Mucosa of stomach (tissue), 1 donor: ENCODE results near the gene CD52.

Experiments
- H3K27me3 ChIP-seq: one replicate; pipeline ENCODE4 v1.7.0; 2013; ENCODE audit warnings: mild to moderate bottlenecking, low read length; ENCODE audit not compliant: control insufficient read depth, insufficient read depth
- H3K36me3 ChIP-seq: one replicate; pipeline ENCODE4 v1.7.0; 2013; ENCODE audit warnings: low read length; ENCODE audit not compliant: control insufficient read depth, insufficient read depth
- H3K4me1 ChIP-seq: one replicate; pipeline ENCODE4 v1.7.0; 2013; ENCODE audit warnings: mild to moderate bottlenecking, low read length; ENCODE audit not compliant: control insufficient read depth, insufficient read depth
- H3K4me3 ChIP-seq: one replicate; pipeline ENCODE4 v1.7.0; 2013; ENCODE audit warnings: low read length
- H3K9ac ChIP-seq: one replicate; pipeline ENCODE4 v1.7.0; 2013; ENCODE audit warnings: mild to moderate bottlenecking, low read length, moderate library complexity
- H3K9me3 ChIP-seq: one replicate; pipeline ENCODE4 v1.7.0; 2013; ENCODE audit warnings: mild to moderate bottlenecking, low read length, moderate library complexity; ENCODE audit not compliant: control insufficient read depth
- donor health status: Pancreatic carcinoma.

CD52 gene

DNA sequence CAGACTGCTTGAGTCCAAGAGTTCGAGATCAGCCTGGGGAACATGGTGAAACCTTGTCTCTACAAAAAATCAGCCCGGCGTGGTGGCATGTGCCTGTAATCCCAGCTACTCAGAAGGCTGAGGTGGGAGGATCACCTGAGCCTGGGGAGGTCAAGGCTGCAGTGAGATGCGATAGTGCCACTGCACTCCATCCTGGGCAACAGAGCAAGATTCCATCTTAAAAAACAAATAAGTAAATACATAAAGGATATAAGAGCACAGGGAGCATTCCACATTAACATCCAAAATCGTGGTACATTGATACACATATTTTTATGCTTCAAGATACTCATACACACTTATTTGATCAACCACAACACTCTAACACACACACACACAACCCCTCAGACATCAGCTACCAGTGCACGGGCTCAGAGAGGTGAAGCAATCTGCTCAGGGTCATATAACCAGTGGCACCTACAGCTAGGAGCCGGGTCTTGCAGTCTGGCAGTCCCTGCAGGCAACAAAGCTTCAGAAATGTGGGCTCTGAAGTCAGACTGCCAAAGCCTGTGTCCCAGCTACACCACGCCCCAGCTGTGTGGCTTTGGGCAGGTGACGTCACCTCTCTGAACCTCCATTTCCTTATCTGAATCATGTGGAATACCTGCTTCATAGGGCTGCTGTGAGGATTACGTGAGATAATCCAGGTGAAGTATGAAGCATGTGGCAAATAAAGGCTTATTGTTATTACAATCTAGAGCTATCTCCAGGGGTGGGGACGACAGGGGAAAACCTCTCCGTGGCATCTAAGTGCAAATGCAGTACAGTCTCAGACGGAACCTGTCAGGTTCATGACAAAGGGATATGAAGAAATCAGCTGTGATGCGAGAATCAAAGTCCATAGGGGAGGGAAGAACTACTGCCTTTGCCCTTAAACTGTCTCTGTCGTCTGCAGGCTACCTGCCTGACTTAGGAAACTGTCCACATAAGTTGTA is 40.9 kb downstream of the CD52 start:
- Histone ChIP-seq H3K9ac (no peak overlapping the region), H3K36me3 (no peaks in the 10 kb centered on the region), H3K27me3 (peaks cover 34% of the 10 kb centered on the region), H3K9me3 (no peaks in the 10 kb centered on the region), H3K4me1 (peaks cover 69% of the 10 kb centered on the region), H3K4me3 (no peak overlapping the region)

GRCh38 chr1:26359981-26360806 is 42.4 kb downstream of the CD52 start:
- no peak overlapping the region for H3K4me3 ChIP-seq
- H3K27me3 ChIP-seq: peaks cover 40% of the 10 kb centered on the region

GRCh38 chr1:26360807-26361604 is 43.2 kb downstream of the CD52 start:
- Histone ChIP-seq H3K4me3 (no peak overlapping the region), H3K27me3 (peaks cover 40% of the 10 kb centered on the region)

More at GRCh38 chr1:26359981-26360806, 42.4 kb downstream of the CD52 start:
- H3K4me1 ChIP-seq: peaks cover 61% of the 10 kb centered on the region
- no peak overlapping the region for H3K9ac ChIP-seq
- H3K36me3 ChIP-seq: no peaks in the 10 kb centered on the region
- H3K9me3 ChIP-seq: no peaks in the 10 kb centered on the region

GRCh38 chr1:26361605-26362122 is 43.9 kb downstream of the CD52 start:
- Histone ChIP-seq H3K4me1 (peaks cover 49% of the 10 kb centered on the region), H3K27me3 (peaks cover 40% of the 10 kb centered on the region), H3K36me3 (no peaks in the 10 kb centered on the region), H3K9ac (no peak overlapping the region), H3K9me3 (no peaks in the 10 kb centered on the region), H3K4me3 (no peak overlapping the region)

More at GRCh38 chr1:26360807-26361604, 43.2 kb downstream of the CD52 start:
- H3K36me3 ChIP-seq: no peaks in the 10 kb centered on the region
- peaks cover 55% of the 10 kb centered on the region for H3K4me1 ChIP-seq
- no peaks in the 10 kb centered on the region for H3K9me3 ChIP-seq
- H3K9ac ChIP-seq: no peak overlapping the region

GRCh38 chr1:26362331-26362730 is 44.6 kb downstream of the CD52 start:
- Histone ChIP-seq H3K9me3 (no peaks in the 10 kb centered on the region), H3K4me3 (no peak overlapping the region), H3K4me1 (peaks cover 42% of the 10 kb centered on the region), H3K9ac (no peak overlapping the region), H3K27me3 (peaks cover 40% of the 10 kb centered on the region), H3K36me3 (no peaks in the 10 kb centered on the region)

GRCh38 chr1:26363549-26364448 is 46.0 kb downstream of the CD52 start:
- Histone ChIP-seq H3K9ac (no peak overlapping the region), H3K4me1 (peaks cover 28% of the 10 kb centered on the region), H3K9me3 (no peaks in the 10 kb centered on the region), H3K36me3 (no peaks in the 10 kb centered on the region), H3K27me3 (peaks cover 40% of the 10 kb centered on the region), H3K4me3 (no peak overlapping the region)

DNA sequence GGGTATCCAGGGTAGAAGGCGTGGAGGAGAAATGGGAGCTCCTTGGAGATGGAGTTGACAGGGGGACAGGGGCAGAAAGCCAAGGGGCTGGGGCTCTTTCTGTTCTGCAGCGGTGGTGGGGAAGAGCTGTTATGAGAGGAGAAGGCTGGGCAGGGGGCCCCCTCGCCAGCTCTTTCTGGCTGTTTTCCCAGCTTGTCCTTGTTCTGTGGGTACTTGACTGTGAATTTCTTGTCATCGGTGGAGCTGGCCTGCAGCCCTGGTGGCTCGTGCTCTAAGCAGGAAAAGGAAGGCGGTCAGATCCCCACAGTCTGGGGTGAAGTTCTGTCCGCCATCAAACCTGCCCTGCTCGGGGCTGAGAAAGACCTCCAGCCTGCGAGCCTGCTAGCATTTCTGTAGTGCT is 47.2 kb downstream of the CD52 start:
- Histone ChIP-seq H3K36me3 (no peaks in the 10 kb centered on the region), H3K27me3 (peaks cover 33% of the 10 kb centered on the region)

DNA sequence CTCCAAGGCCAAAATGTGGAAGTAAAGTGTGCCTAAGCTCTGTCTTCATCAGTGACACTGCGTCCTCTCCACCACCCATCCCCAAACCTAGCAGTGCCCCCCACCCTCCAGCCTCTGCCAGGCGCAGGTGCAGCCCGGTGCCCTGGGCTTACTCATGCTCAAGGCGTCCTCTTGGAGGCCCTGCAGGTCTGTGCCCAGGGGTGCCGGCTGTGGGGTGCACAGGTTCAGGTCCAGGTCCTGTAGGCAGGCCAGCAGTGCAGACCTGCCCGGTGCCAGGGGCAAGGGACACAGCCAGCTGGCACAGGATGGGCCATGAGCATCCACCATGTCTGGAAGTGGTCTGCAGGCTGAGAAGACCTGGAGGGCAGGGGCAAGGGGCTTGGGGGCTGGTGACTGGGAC is 49.7 kb downstream of the CD52 start:
- peaks cover 7% of the 10 kb centered on the region for H3K4me1 ChIP-seq
- H3K36me3 ChIP-seq: no peaks in the 10 kb centered on the region
- H3K9me3 ChIP-seq: no peaks in the 10 kb centered on the region
- H3K27me3 ChIP-seq: peaks cover 13% of the 10 kb centered on the region
- H3K4me3 ChIP-seq: no peak overlapping the region
- H3K9ac ChIP-seq: no peak overlapping the region

More for the DNA sequence above, 47.2 kb downstream of the CD52 start:
- Histone ChIP-seq H3K4me1 (peaks cover 16% of the 10 kb centered on the region), H3K9ac (no peak overlapping the region), H3K9me3 (no peaks in the 10 kb centered on the region), H3K4me3 (no peak overlapping the region)

- H3K4me3 ChIP-seq: no peak overlapping the region
- peaks cover 7% of the 10 kb centered on the region for H3K4me1 ChIP-seq
- no peaks in the 10 kb centered on the region for H3K36me3 ChIP-seq
- H3K9me3 ChIP-seq: no peaks in the 10 kb centered on the region
- H3K9ac ChIP-seq: no peak overlapping the region
- peaks cover 13% of the 10 kb centered on the region for H3K27me3 ChIP-seq
Measured at GRCh38 chr1:26368006-26368405, 50.2 kb downstream of the CD52 start.

- Histone ChIP-seq H3K4me1 (peaks cover 5% of the 10 kb centered on the region), H3K9me3 (no peaks in the 10 kb centered on the region), H3K4me3 (no peak overlapping the region), H3K36me3 (no peaks in the 10 kb centered on the region), H3K27me3 (peaks cover 8% of the 10 kb centered on the region), H3K9ac (no peak overlapping the region)
Measured at GRCh38 chr1:26368486-26368885, 50.7 kb downstream of the CD52 start.
